Naive thymus-derived CD4-positive, alpha-beta T cell (primary cell): ENCODE data around the gene IPO13. TPM values are rescaled to one million over a fixed set of nuclear protein-coding genes. Genes with fewer than 3 reads are reported as not detected.

Experiments used
- ATAC-seq: fragments of 150-1000 bp; cut with Tn5 transposase; 2 replicates; pipeline ENCODE4 v1.10.0; 2021; ENCODE audit warnings: mild to moderate bottlenecking, moderate library complexity
- CTCF ChIA-PET: fragments of 350-600 bp; sonication (Branson Sonifier 250); formaldehyde crosslinking; loops from one replicate; lab custom pipeline; 2021; ENCODE audit warnings: antibody characterized with exemption; lab: Charles Lee
- POLR2A ChIA-PET: fragments of 350-600 bp; sonication (Branson Sonifier 250); formaldehyde crosslinking; loops from one replicate; lab custom pipeline; 2021; ENCODE audit warnings: antibody characterized with exemption, inconsistent platforms; lab: Charles Lee
- DNase-seq, 9 donors: peaks; one replicate each; pipeline versions ENCODE4 v3.0.0 to v3.0.0-alpha.2; 2020 to 2022; ENCODE audit warnings: mixed read lengths in 1 of 9
- H3K27ac ChIP-seq: one replicate; pipeline ENCODE4 v1.7.0; 2013; ENCODE audit warnings: mild to moderate bottlenecking, low read depth, low read length, moderate library complexity
- H3K27me3 ChIP-seq, 2 donors: one replicate each; pipeline ENCODE4 v1.7.0; 2013; ENCODE audit warnings: low read length in 2 of 2, mild to moderate bottlenecking in 2 of 2, moderate library complexity in 2 of 2; ENCODE audit not compliant: control insufficient read depth in 2 of 2, insufficient read depth in 2 of 2
- H3K36me3 ChIP-seq, 3 experiments: 1 replicate in 2 of 3; 2 replicates in 1 of 3; pipeline ENCODE4 v1.7.0; 2013; ENCODE audit warnings: low read length in 3 of 3, mild to moderate bottlenecking in 3 of 3, moderate library complexity in 1 of 3; ENCODE audit not compliant: insufficient read depth in 3 of 3, control insufficient read depth in 2 of 3
- H3K4me1 ChIP-seq, 2 donors: one replicate each; pipeline ENCODE4 v1.7.0; 2013; ENCODE audit warnings: low read length in 2 of 2, mild to moderate bottlenecking in 2 of 2, moderate library complexity in 1 of 2; ENCODE audit not compliant: control insufficient read depth in 2 of 2, insufficient read depth in 2 of 2
- H3K4me3 ChIP-seq: 2 replicates; pipeline ENCODE4 v1.7.0; 2013; ENCODE audit warnings: mild to moderate bottlenecking, low read length
- H3K9me3 ChIP-seq, 3 experiments: 1 replicate in 2 of 3; 2 replicates in 1 of 3; pipeline ENCODE4 v1.7.0; 2013; ENCODE audit warnings: low read length in 3 of 3; ENCODE audit not compliant: control insufficient read depth in 2 of 3
- H3K27ac Mint-ChIP-seq, 9 donors: one replicate each; pipeline ENCODE4 v1.8.0; 2020 to 2022; ENCODE audit warnings: mixed read lengths in 9 of 9, mild to moderate bottlenecking in 8 of 9, moderate library complexity in 5 of 9, inconsistent platforms in 2 of 9
- H3K27me3 Mint-ChIP-seq, 5 donors: one replicate each; pipeline ENCODE4 v1.8.0; 2021 to 2022; ENCODE audit warnings: mixed read lengths in 5 of 5, mild to moderate bottlenecking in 1 of 5
- H3K36me3 Mint-ChIP-seq, 5 donors: one replicate each; pipeline ENCODE4 v1.8.0; 2020 to 2022; ENCODE audit warnings: mixed read lengths in 5 of 5, mild to moderate bottlenecking in 3 of 5, inconsistent platforms in 1 of 5
- H3K4me1 Mint-ChIP-seq, 7 donors: one replicate each; pipeline ENCODE4 v1.8.0; 2020 to 2022; ENCODE audit warnings: mixed read lengths in 7 of 7, mild to moderate bottlenecking in 3 of 7, inconsistent platforms in 1 of 7
- H3K4me3 Mint-ChIP-seq, 10 donors: one replicate each; pipeline ENCODE4 v1.8.0; 2020 to 2022; ENCODE audit warnings: mild to moderate bottlenecking in 10 of 10, mixed read lengths in 10 of 10, moderate library complexity in 6 of 10, inconsistent platforms in 2 of 10
- H3K9me3 Mint-ChIP-seq, 11 donors: one replicate each; pipeline ENCODE4 v1.8.0; 2020 to 2022; ENCODE audit warnings: mixed read lengths in 11 of 11, mild to moderate bottlenecking in 4 of 11, inconsistent platforms in 1 of 11, moderate library complexity in 1 of 11
- intact Hi-C, 2 donors: fragments of 100-400 bp; cut with micrococcal nuclease; formaldehyde crosslinking; loops; one replicate each; pipeline ENCODE4 v1.15.1; 2023
- polyA plus RNA-seq, 2 donors: library from polyadenylated mRNA; unstranded; fragments of 300-500 nt; fragmentation: Illumina TruSeq; gene quantifications; one replicate each; pipeline ENCODE4 v1.2.3, GENCODE V29; 2021
- total RNA-seq, 6 experiments: library from RNA in 5 of 6; stranded (reverse) in 5 of 6; gene quantifications; 1 replicate in 5 of 6; 2 replicates in 1 of 6; pipeline ENCODE4 v1.2.3 and lab custom pipeline; 2021 to 2026

The IPO13 gene
- total and polyA plus RNA-seq, 7 experiments from 2014 or later, result 10.1 to 32.3 (median 15.2) TPM

- H3K27me3 ChIP-seq, result no peaks in the 10 kb centered on the region
- ChIA-PET CTCF (no interaction called here), POLR2A (interaction anchor here (1.6 kb wide), 1 partner anchor 13 kb away, joined by 3 read pairs; no protein-coding TSS in a partner anchor)
- Mint-ChIP-seq H3K27me3 (no peaks in the 10 kb centered on the region), H3K36me3 (peaks cover 7 to 25% (median 9%) of the 10 kb centered on the region in 5 donors), H3K27ac (no peak overlapping the region), H3K4me3 (no peak overlapping the region), H3K4me1 (peaks cover 6 to 32% (median 28%) of the 10 kb centered on the region in 7 donors), H3K9me3 (no peaks in the 10 kb centered on the region)
- peaks cover 0 to 26% (median 0%) of the 10 kb centered on the region in 3 experiments for H3K36me3 ChIP-seq
- no peaks in the 10 kb centered on the region for H3K9me3 ChIP-seq
- no peak for DNase-seq
- intact Hi-C loops, result no loop called here
- no peak for ATAC-seq
- no peak overlapping the region for H3K4me3 ChIP-seq
- H3K4me1 ChIP-seq, result no peaks in the 10 kb centered on the region
- H3K27ac ChIP-seq, result no peak overlapping the region
Observed at GRCh38 chr1:43953361-43953760, 6.6 kb downstream of the IPO13 start.

DNA sequence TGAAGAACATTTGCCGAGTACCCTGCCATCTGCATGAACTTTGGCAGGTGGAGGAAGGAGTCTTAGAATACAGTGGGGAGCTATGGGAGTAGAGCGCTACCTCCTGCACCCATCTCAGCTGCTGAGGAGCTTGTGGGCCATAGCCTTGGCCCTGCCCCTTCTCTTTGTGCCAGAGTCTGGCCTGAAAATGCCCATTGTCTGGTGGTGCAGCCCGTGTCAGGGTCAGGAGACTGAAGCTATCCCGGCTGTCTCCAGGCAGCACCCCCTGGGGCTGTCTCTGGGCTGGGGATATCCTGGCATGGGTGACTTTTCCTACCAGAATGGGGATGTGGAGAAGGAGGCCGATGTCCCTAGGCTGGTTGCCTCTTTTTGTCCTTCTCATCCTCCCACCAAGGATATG, 7.3 kb downstream of the IPO13 start:
- H3K36me3 ChIP-seq, result peaks cover 0 to 33% (median 0%) of the 10 kb centered on the region in 3 experiments
- H3K4me3 Mint-ChIP-seq, result no peak overlapping the region
- POLR2A ChIA-PET, result interaction anchor here (1.6 kb wide), 1 partner anchor 12 kb away, joined by 3 read pairs; no protein-coding TSS in a partner anchor

GRCh38 chr1:43956234-43956633, 9.5 kb downstream of the IPO13 start:
- Histone ChIP-seq H3K9me3 (no peaks in the 10 kb centered on the region), H3K4me3 (no peak overlapping the region), H3K36me3 (peaks cover 0 to 43% (median 0%) of the 10 kb centered on the region in 3 experiments), H3K27ac (no peak overlapping the region), H3K4me1 (no peaks in the 10 kb centered on the region), H3K27me3 (no peaks in the 10 kb centered on the region)
- CTCF ChIA-PET, result no interaction called here
- intact Hi-C loops, result no loop called here
- Mint-ChIP-seq H3K4me3 (no peak overlapping the region), H3K27ac (peak overlapping the region in 1 of 9 donors; percentile 62), H3K4me1 (peaks cover 0 to 8% (median 7%) of the 10 kb centered on the region in 7 donors), H3K36me3 (peaks cover 0 to 29% (median 12%) of the 10 kb centered on the region in 5 donors), H3K27me3 (no peaks in the 10 kb centered on the region), H3K9me3 (no peaks in the 10 kb centered on the region)
- no peak for DNase-seq
- POLR2A ChIA-PET, result no interaction called here
- no peak for ATAC-seq

More for the DNA sequence above, 7.3 kb downstream of the IPO13 start:
- Mint-ChIP-seq H3K4me1 (peaks cover 0 to 26% (median 21%) of the 10 kb centered on the region in 7 donors), H3K27me3 (no peaks in the 10 kb centered on the region), H3K9me3 (no peaks in the 10 kb centered on the region), H3K36me3 (peaks cover 7 to 32% (median 12%) of the 10 kb centered on the region in 5 donors), H3K27ac (no peak overlapping the region)
- CTCF ChIA-PET, result no interaction called here
- no peak for ATAC-seq
- no peak overlapping the region for H3K4me3 ChIP-seq
- no peaks in the 10 kb centered on the region for H3K4me1 ChIP-seq
- no peaks in the 10 kb centered on the region for H3K9me3 ChIP-seq
- no peaks in the 10 kb centered on the region for H3K27me3 ChIP-seq
- H3K27ac ChIP-seq, result no peak overlapping the region
- intact Hi-C loops, result no loop called here
- DNase-seq, result no peak

GRCh38 chr1:43957407-43958040, 10.8 kb downstream of the IPO13 start:
- peaks cover 0 to 49% (median 0%) of the 10 kb centered on the region in 3 experiments for H3K36me3 ChIP-seq
- ATAC-seq (no peak), DNase-seq (no peak)
- Mint-ChIP-seq H3K27me3 (no peaks in the 10 kb centered on the region), H3K36me3 (peaks cover 3 to 29% (median 16%) of the 10 kb centered on the region in 5 donors), H3K4me1 (peaks cover 0 to 6% (median 0%) of the 10 kb centered on the region in 7 donors), H3K4me3 (no peak overlapping the region), H3K9me3 (no peaks in the 10 kb centered on the region), H3K27ac (peak overlapping the region in 1 of 9 donors; percentile 70)
- no peak overlapping the region for H3K4me3 ChIP-seq
- H3K4me1 ChIP-seq, result no peaks in the 10 kb centered on the region
- no peaks in the 10 kb centered on the region for H3K9me3 ChIP-seq
- ChIA-PET POLR2A (no interaction called here), CTCF (interaction anchor here (1.3 kb wide), 1 partner anchor 23 kb away, joined by 5 read pairs; no protein-coding TSS in a partner anchor)
- no peak overlapping the region for H3K27ac ChIP-seq
- intact Hi-C loops, result no loop called here
- H3K27me3 ChIP-seq, result no peaks in the 10 kb centered on the region

DNA sequence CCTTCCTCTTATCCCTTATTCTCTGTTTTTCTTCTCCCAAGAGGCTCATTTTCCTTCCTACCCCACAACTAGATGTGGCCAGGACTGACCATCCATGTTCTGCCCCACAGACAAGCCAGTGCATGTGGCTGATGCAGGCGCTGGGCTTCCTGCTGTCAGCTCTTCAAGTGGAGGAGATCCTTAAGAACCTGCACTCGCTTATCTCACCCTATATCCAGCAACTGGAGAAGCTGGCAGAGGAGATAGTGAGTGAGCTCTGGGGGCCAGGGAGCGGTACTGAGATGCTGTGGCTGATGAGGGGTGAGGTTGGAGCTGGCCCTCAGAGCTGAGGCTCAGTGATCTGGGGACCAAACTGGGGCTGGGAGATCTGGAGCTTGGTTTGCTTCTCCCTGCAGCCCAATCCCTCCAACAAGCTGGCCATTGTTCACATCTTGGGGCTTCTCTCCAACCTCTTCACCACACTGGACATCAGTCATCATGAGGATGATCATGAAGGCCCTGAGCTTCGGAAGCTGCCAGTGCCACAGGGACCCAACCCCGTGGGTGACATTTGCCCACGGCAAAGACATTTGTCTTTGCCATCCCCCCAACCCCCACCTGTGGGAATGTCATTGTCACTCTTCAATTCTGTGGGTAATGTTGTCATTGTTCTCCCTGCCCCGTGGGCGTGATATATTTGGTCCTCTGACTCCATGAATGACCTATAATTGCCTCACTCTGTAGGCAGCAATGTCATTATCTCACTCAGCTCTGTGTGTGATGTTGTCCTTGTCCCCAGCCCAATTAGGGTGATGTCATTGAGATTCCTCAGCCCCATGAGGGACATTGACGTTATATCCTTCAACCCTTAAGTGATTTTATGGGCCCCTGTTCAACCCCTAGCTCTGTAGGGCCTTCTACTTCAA, 11.9 kb downstream of the IPO13 start:
- Histone ChIP-seq H3K27me3 (no peaks in the 10 kb centered on the region), H3K4me1 (no peaks in the 10 kb centered on the region), H3K27ac (no peak overlapping the region), H3K36me3 (peaks cover 0 to 49% (median 0%) of the 10 kb centered on the region in 3 experiments), H3K9me3 (no peaks in the 10 kb centered on the region), H3K4me3 (no peak overlapping the region)
- POLR2A ChIA-PET, result no interaction called here
- peaks cover 4 to 34% (median 19%) of the 10 kb centered on the region in 5 donors for H3K36me3 Mint-ChIP-seq
- H3K27ac Mint-ChIP-seq, result no peak overlapping the region
- intact Hi-C loops, result no loop called here
- H3K4me3 Mint-ChIP-seq, result no peak overlapping the region
- DNase-seq, result no peak
- ATAC-seq, result no peak
- no peaks in the 10 kb centered on the region for H3K27me3 Mint-ChIP-seq
- CTCF ChIA-PET, result interaction anchor here (1.3 kb wide), 1 partner anchor 24 kb away, joined by 5 read pairs; no protein-coding TSS in a partner anchor
- H3K9me3 Mint-ChIP-seq, result no peaks in the 10 kb centered on the region
- peaks cover 0 to 6% (median 0%) of the 10 kb centered on the region in 7 donors for H3K4me1 Mint-ChIP-seq

GRCh38 chr1:43960798-43961197, 14.0 kb downstream of the IPO13 start:
- no peak for DNase-seq
- Histone ChIP-seq H3K9me3 (no peaks in the 10 kb centered on the region), H3K4me3 (no peak overlapping the region), H3K27ac (no peak overlapping the region), H3K36me3 (peaks cover 0 to 54% (median 0%) of the 10 kb centered on the region in 3 experiments), H3K27me3 (no peaks in the 10 kb centered on the region), H3K4me1 (no peaks in the 10 kb centered on the region)
- CTCF ChIA-PET, result no interaction called here
- no peak overlapping the region for H3K4me3 Mint-ChIP-seq
- peaks cover 4 to 34% (median 19%) of the 10 kb centered on the region in 5 donors for H3K36me3 Mint-ChIP-seq
- H3K4me1 Mint-ChIP-seq, result no peaks in the 10 kb centered on the region
- no peaks in the 10 kb centered on the region for H3K27me3 Mint-ChIP-seq
- ATAC-seq, result no peak
- no peaks in the 10 kb centered on the region for H3K9me3 Mint-ChIP-seq
- intact Hi-C loops, result no loop called here
- no peak overlapping the region for H3K27ac Mint-ChIP-seq
- POLR2A ChIA-PET, result no interaction called here
